Psoas muscle (tissue), 8 donors: ENCODE measurements around the gene DNAL1. TPM values are rescaled to one million over a fixed set of nuclear protein-coding genes. Genes with fewer than 3 reads are reported as not detected.
"Not testable (repeated sequence)": the region's sequence is repeated elsewhere in the genome, so short reads cannot be mapped to it uniquely, and the experiment has no call there.

ENCODE experiments used
- ATAC-seq, 4 donors: fragments of 200-7000 bp; cut with Tn5 transposase; one replicate each; pipeline ENCODE4 v1.9.1; 2020; ENCODE audit warnings: moderate library complexity in 3 of 4, mild to moderate bottlenecking in 2 of 4
- DNase-seq, 2 donors: peaks; one replicate each; pipeline ENCODE4 v3.0.0-alpha.2; 2020
- H3K27ac ChIP-seq: fragments of 200-600 bp; one replicate; pipeline ENCODE4 v1.8.0; 2022
- H3K27me3 ChIP-seq, 3 donors: fragments of 200-600 bp in 1 of 3; one replicate each; pipeline versions ENCODE4 v1.6.1 to v1.8.0; 2013 to 2022; ENCODE audit warnings: low read length in 2 of 3, mild to moderate bottlenecking in 2 of 3, moderate library complexity in 1 of 3; ENCODE audit not compliant: insufficient read depth in 3 of 3
- H3K36me3 ChIP-seq, 2 donors: fragments of 200-600 bp in 1 of 2; one replicate each; pipeline versions ENCODE4 v1.6.1 to v1.8.0; 2013 to 2022; ENCODE audit warnings: low read depth in 1 of 2, mild to moderate bottlenecking in 1 of 2, moderate library complexity in 1 of 2; ENCODE audit not compliant: insufficient read depth in 1 of 2
- H3K4me1 ChIP-seq: fragments of 200-600 bp; one replicate; pipeline ENCODE4 v1.8.0; 2022
- H3K4me3 ChIP-seq: fragments of 200-600 bp; one replicate; pipeline ENCODE4 v1.8.0; 2022; ENCODE audit warnings: mild to moderate bottlenecking
- H3K9me3 ChIP-seq: fragments of 200-600 bp; one replicate; pipeline ENCODE4 v1.8.0; 2022
- WGBS, 3 donors: extraction: QIAGEN DNeasy Blood & Tissue Kit; methylation state at CpG; one replicate each; pipeline versions ENCODE4 v1.1.6 to v1.1.7; 2013; 5-methylcytosine and 5-hydroxymethylcytosine counted together
- intact Hi-C, 2 donors: fragments of 100-400 bp; cut with DNase I; formaldehyde crosslinking; loops; one replicate each; pipeline versions ENCODE4 v1.11.0 to v1.14.2; 2022
- polyA plus RNA-seq, 3 donors: library from polyadenylated mRNA; stranded (reverse); fragments of 200-250 nt; gene quantifications; one replicate each; pipeline ENCODE4 v1.2.3, GENCODE V29; 2013
- total RNA-seq, 4 donors: library from RNA; stranded (reverse); fragmentation: NEBNext Ultra II Directional in 2 of 4; extraction: Animal tissue kit (Norgen Biotek cat#: 25700) in 2 of 4; gene quantifications; one replicate each; pipeline versions ENCODE4 v1.2.1 to v1.2.4, GENCODE V29; 2021 to 2023
- TF ChIP-seq, protein P1 (sequence below): fragments of 200-600 bp; IDR thresholded peaks from one replicate; pipeline ENCODE4 v1.8.0; 2022; ENCODE audit warnings: antibody characterized with exemption
- donor health status: healthy with polysubstance abuse.
- donor health status: DM: no; HTN: no; CAD: no; lungs with moderate emphysema.
- donor health status: Bipolar disorder and iron deficiency.
- donor health status: healthy.
- donor health status: DM: yes; HTN: yes; CAD: no.
- donor health status: DM: no; HTN: no; CAD: no.
- donor health status: DM: no; HTN: no; CAD: no.
- donor health status: DM: yes; HTN: yes; CAD: no.

Gene DNAL1
- total and polyA plus RNA-seq, 7 donors: 4.3 to 20.0 (median 6.4) TPM

DNA sequence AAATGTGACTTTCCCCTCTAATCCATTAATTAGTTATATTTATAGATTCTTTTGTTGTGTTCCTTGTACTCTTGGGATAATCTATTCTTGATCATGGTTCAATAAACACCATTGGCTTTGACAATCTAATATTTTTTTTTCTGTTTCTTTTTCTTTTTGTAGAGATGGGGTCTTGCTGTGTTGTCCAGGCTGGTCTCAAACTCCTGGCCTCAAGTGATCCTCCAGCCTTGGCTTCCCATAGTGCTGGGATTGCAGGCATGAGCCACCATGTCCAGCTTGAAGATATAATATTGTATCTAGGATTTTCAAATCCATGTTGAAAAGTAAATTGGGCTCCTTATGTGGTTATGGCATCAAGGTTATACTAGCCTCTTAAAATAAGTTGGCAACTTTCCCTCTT, 6.2 kb downstream of the DNAL1 start:
- TF ChIP-seq, protein P1, sequence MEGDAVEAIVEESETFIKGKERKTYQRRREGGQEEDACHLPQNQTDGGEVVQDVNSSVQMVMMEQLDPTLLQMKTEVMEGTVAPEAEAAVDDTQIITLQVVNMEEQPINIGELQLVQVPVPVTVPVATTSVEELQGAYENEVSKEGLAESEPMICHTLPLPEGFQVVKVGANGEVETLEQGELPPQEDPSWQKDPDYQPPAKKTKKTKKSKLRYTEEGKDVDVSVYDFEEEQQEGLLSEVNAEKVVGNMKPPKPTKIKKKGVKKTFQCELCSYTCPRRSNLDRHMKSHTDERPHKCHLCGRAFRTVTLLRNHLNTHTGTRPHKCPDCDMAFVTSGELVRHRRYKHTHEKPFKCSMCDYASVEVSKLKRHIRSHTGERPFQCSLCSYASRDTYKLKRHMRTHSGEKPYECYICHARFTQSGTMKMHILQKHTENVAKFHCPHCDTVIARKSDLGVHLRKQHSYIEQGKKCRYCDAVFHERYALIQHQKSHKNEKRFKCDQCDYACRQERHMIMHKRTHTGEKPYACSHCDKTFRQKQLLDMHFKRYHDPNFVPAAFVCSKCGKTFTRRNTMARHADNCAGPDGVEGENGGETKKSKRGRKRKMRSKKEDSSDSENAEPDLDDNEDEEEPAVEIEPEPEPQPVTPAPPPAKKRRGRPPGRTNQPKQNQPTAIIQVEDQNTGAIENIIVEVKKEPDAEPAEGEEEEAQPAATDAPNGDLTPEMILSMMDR: no peak
- intact Hi-C loops: no loop called here
- no peak for DNase-seq
- no peak overlapping the region for H3K27ac ChIP-seq
- no peaks in the 10 kb centered on the region for H3K4me1 ChIP-seq
- peaks cover 0 to 11% of the 10 kb centered on the region in 2 donors for H3K36me3 ChIP-seq
- H3K9me3 ChIP-seq: no peaks in the 10 kb centered on the region
- no peak overlapping the region for H3K4me3 ChIP-seq
- no peak for ATAC-seq
- H3K27me3 ChIP-seq: no peaks in the 10 kb centered on the region

DNA sequence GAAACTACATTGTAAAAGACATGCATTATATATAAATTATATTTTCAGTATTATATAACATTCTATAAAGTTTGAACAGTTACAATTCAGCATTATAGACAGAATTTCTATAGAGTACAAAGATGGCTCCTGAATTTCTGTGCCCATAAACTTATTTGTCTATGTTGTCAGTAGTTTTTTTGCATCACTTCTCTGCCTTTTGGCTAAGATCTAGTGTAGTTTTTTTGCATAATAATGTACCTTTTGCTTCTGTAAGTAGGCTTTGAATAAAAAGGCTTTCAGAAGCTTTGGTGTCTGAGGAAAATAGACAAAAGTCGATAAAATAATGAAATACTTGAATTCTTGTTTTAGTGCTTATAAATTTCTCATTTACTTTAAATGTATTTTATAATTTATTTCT, 11.1 kb downstream of the DNAL1 start:
- DNase-seq (no peak), ATAC-seq (no peak)
- H3K27ac ChIP-seq: no peak overlapping the region
- TF ChIP-seq, protein P1: no peak
- H3K4me1 ChIP-seq: no peaks in the 10 kb centered on the region
- H3K36me3 ChIP-seq: peaks cover 0 to 11% of the 10 kb centered on the region in 2 donors
- H3K4me3 ChIP-seq: no peak overlapping the region
- no peaks in the 10 kb centered on the region for H3K27me3 ChIP-seq
- H3K9me3 ChIP-seq: no peaks in the 10 kb centered on the region
- intact Hi-C loops: no loop called here
- WGBS, 3 donors: 93 to 98% (median 95%) methylated on average over 1 of the region's 1 CpG

DNA sequence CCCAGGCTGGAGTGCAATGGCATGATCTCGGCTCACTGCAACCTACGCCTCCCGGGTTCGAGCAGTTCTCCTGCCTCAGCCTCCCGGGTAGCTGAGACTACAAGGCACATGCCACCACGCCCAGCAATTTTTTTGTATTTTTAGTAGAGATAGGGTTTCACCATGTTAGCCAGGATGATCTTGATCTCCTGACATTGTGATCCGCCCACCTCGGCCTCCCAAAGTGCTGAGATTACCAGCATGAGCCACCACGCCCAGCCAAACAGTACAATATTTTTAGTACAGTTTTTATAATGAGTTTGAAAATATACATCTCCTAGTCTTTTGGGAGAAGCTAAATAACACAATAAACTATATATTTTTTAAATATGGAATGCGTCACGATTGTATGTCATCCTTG, 14.4 kb downstream of the DNAL1 start:
- ATAC-seq, intact Hi-C loops, H3K4me1 ChIP-seq, H3K27ac ChIP-seq, H3K4me3 ChIP-seq, DNase-seq, H3K27me3 ChIP-seq, H3K36me3 ChIP-seq, H3K9me3 ChIP-seq: not testable (repeated sequence)
- WGBS, 3 donors: 89 to 95% (median 90%) methylated on average over 11 of the region's 11 CpGs

DNA sequence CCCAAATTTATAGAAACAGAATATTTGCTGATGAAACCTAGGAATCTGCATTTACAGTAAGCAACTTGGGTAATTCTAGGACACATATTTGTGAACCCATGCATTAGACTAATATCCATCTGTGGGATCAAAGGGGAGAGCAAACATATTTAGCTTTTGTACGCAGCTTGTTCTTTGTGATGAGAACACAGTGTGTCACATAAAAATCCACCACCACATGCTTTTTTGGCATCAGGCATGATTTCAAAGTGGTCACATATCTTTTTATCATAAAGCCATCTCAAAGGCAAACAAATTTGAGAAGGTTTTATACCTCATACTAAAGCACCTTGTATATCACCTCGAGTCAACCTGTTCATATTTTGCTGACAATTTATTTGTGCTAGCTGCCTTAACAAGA, 15.7 kb downstream of the DNAL1 start:
- H3K36me3 ChIP-seq: peaks cover 0 to 5% of the 10 kb centered on the region in 2 donors
- TF ChIP-seq, protein P1: no peak
- no peaks in the 10 kb centered on the region for H3K27me3 ChIP-seq
- no peaks in the 10 kb centered on the region for H3K4me1 ChIP-seq
- no peak for ATAC-seq
- no peak for DNase-seq
- 88 to 97% (median 90%) methylated on average over 2 of the region's 2 CpGs for WGBS, 3 donors
- no peak overlapping the region for H3K27ac ChIP-seq
- no peak overlapping the region for H3K4me3 ChIP-seq
- no peaks in the 10 kb centered on the region for H3K9me3 ChIP-seq
- intact Hi-C loops: no loop called here

DNA sequence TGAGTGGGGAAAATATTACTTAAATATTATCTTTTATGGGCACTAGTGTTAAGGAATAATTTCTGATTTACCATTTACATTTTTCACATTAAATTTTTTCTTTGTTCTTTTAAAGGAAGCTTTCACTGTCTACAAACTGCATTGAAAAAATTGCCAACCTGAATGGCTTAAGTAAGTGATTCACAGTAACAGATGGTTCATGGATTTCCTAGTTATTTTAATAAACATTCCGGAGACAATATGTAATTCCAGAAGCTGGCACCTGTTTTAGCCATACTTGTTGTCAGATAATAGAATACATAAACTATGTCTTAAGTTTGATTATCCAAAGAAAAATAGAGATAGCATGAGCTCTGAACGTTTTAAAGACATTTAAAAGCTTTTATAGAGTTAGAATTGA, 17.1 kb downstream of the DNAL1 start:
- 46 to 58% (median 46%) methylated on average over 2 of the region's 2 CpGs for WGBS, 3 donors
- intact Hi-C loops: no loop called here
- TF ChIP-seq, protein P1: no peak
- Histone ChIP-seq H3K4me1 (no peaks in the 10 kb centered on the region), H3K27me3 (no peaks in the 10 kb centered on the region), H3K9me3 (no peaks in the 10 kb centered on the region), H3K36me3 (peaks cover 0 to 5% of the 10 kb centered on the region in 2 donors), H3K27ac (no peak overlapping the region), H3K4me3 (no peak overlapping the region)
- DNase-seq: no peak
- no peak for ATAC-seq
